ENCODE data around the gene ARHGAP31. TPM values are rescaled to one million over a fixed set of nuclear protein-coding genes. Genes with fewer than 3 reads are reported as not detected.
"Not testable (repeated sequence)": the region's sequence is repeated elsewhere in the genome, so short reads cannot be mapped to it uniquely, and the experiment has no call there.

Gene ARHGAP31
- total RNA-seq, 1 experiment from 2014 or later, result 0.48 TPM

DNA sequence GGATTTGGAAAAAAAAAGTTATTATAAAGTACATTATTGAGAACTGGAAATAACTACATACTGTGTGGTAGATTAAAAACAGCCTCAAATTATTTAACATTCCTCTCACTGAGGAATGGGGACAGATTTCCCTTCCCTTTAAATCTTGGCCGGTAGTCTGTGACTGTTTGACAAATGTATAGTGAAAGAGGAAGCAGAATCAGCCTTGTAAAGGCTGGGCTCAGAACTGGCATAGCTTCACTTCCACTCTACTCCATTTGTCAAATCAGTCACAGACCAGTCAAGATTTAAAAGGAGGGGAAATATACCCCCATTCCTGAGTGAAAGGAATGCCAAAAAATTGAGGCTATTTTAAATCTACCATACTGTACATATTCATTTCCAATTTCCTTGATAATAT, 35.3 kb upstream of the ARHGAP31 start:
- BruUV-seq (replicated peaks), result no TSS peak
- no peak overlapping the region for H3K4me2 ChIP-seq
- no peaks in the 10 kb centered on the region for H3K79me2 ChIP-seq (ENCODE audit: low read depth)
- no peak overlapping the region for H2AFZ ChIP-seq
- H3K4me1 ChIP-seq (replicated peaks; ENCODE audit: insufficient read depth), result peaks cover 19% of the 10 kb centered on the region
- no peaks in the 10 kb centered on the region for H3F3A ChIP-seq (ENCODE audit: insufficient read depth, low read depth)
- H3K9me3 ChIP-seq (ENCODE audit: insufficient read depth, low read depth), result no peaks in the 10 kb centered on the region; the same call in 1 of the 2 replicates
- TF ChIP-seq, protein P1, sequence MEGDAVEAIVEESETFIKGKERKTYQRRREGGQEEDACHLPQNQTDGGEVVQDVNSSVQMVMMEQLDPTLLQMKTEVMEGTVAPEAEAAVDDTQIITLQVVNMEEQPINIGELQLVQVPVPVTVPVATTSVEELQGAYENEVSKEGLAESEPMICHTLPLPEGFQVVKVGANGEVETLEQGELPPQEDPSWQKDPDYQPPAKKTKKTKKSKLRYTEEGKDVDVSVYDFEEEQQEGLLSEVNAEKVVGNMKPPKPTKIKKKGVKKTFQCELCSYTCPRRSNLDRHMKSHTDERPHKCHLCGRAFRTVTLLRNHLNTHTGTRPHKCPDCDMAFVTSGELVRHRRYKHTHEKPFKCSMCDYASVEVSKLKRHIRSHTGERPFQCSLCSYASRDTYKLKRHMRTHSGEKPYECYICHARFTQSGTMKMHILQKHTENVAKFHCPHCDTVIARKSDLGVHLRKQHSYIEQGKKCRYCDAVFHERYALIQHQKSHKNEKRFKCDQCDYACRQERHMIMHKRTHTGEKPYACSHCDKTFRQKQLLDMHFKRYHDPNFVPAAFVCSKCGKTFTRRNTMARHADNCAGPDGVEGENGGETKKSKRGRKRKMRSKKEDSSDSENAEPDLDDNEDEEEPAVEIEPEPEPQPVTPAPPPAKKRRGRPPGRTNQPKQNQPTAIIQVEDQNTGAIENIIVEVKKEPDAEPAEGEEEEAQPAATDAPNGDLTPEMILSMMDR (conservative IDR thresholded peaks at IDR 0.05), result no peak
- no peak for TF ChIP-seq EZH2 (IDR thresholded peaks at IDR 0.05; ENCODE audit: low read depth)
- DNase-seq, result no peak
- H3K36me3 ChIP-seq (ENCODE audit: low read depth), result no peaks in the 10 kb centered on the region
- intact Hi-C loops (cut with micrococcal nuclease; ENCODE audit: unreplicated experiment), result no loop called here
- H3K4me3 ChIP-seq, result no peak overlapping the region
- no peaks in the 10 kb centered on the region for H3K27me3 ChIP-seq (ENCODE audit: insufficient read depth, low read depth)
- CTCF ChIA-PET, result interaction anchor here (1.5 kb wide), 1 partner anchor 18 kb away, joined by 9 read pairs; the partner anchor contains the start of gene B4GALT4
- no peaks in the 10 kb centered on the region; the same call in 1 of the 2 replicates for H3K9me2 ChIP-seq (ENCODE audit: insufficient read depth)
- no peaks in the 10 kb centered on the region for H4K20me1 ChIP-seq (ENCODE audit: insufficient read depth)
- no peak overlapping the region for H3K27ac ChIP-seq
- POLR2A ChIA-PET (ENCODE audit: unreplicated experiment), result interaction anchor here (0.7 kb wide), 1 partner anchor 74 kb away, joined by 3 read pairs; no protein-coding TSS in a partner anchor

GRCh38 chr3:119259821-119260220, 34.4 kb upstream of the ARHGAP31 start:
- H3K4me2 ChIP-seq, result no peak overlapping the region
- intact Hi-C loops (cut with micrococcal nuclease; ENCODE audit: unreplicated experiment), result no loop called here
- BruUV-seq (replicated peaks), result no TSS peak
- H3K36me3 ChIP-seq (ENCODE audit: low read depth), result no peaks in the 10 kb centered on the region
- ChIA-PET POLR2A (ENCODE audit: unreplicated experiment) (no interaction called here), CTCF (no interaction called here)
- H2AFZ ChIP-seq, result no peak overlapping the region
- peaks cover 19% of the 10 kb centered on the region for H3K4me1 ChIP-seq (replicated peaks; ENCODE audit: insufficient read depth)
- H4K20me1 ChIP-seq (ENCODE audit: insufficient read depth), result no peaks in the 10 kb centered on the region
- H3K27me3 ChIP-seq (ENCODE audit: insufficient read depth, low read depth), result no peaks in the 10 kb centered on the region
- TF ChIP-seq, protein P1 (conservative IDR thresholded peaks at IDR 0.05), result no peak
- TF ChIP-seq EZH2 (IDR thresholded peaks at IDR 0.05; ENCODE audit: low read depth), result no peak
- no peaks in the 10 kb centered on the region for H3F3A ChIP-seq (ENCODE audit: insufficient read depth, low read depth)
- no peak overlapping the region for H3K27ac ChIP-seq
- no peak overlapping the region for H3K4me3 ChIP-seq
- no peak for DNase-seq
- no peaks in the 10 kb centered on the region for H3K79me2 ChIP-seq (ENCODE audit: low read depth)
- H3K9me3 ChIP-seq (ENCODE audit: insufficient read depth, low read depth), result no peaks in the 10 kb centered on the region; the same call in 1 of the 2 replicates
- H3K9me2 ChIP-seq (ENCODE audit: insufficient read depth), result no peaks in the 10 kb centered on the region; the same call in 1 of the 2 replicates

DNA sequence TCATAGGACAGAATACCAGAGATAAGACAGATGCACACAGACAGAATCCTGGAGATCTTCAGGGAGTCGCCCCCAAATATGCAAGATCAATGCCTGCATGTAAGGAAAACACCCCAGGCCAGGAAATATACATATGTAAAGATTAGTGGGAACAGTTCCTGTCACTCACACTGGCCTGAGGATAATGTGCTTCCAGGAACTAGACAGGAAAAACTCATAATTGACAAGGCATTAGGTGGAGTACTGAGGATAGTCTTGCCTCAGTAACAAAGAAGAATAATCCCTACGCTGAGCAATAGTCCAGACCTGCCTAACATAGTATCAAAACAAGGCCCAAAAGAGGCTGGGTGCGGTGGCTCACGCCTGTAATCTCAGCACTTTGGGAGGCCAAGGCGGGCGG, 33.1 kb upstream of the ARHGAP31 start:
- Histone ChIP-seq H3K27ac (no peak overlapping the region), H3K36me3 (ENCODE audit: low read depth) (no peaks in the 10 kb centered on the region), H3F3A (ENCODE audit: insufficient read depth, low read depth) (no peaks in the 10 kb centered on the region), H3K4me3 (no peak overlapping the region), H3K4me2 (no peak overlapping the region), H3K9me3 (ENCODE audit: insufficient read depth, low read depth) (no peaks in the 10 kb centered on the region; the same call in 1 of the 2 replicates), H4K20me1 (ENCODE audit: insufficient read depth) (no peaks in the 10 kb centered on the region), H2AFZ (no peak overlapping the region), H3K27me3 (ENCODE audit: insufficient read depth, low read depth) (no peaks in the 10 kb centered on the region), H3K9me2 (ENCODE audit: insufficient read depth) (no peaks in the 10 kb centered on the region; the same call in 1 of the 2 replicates), H3K79me2 (ENCODE audit: low read depth) (no peaks in the 10 kb centered on the region), H3K4me1 (replicated peaks; ENCODE audit: insufficient read depth) (peaks cover 19% of the 10 kb centered on the region)
- CTCF ChIA-PET, result no interaction called here
- intact Hi-C loops (cut with micrococcal nuclease; ENCODE audit: unreplicated experiment), result no loop called here
- no peak for DNase-seq
- no TSS peak for BruUV-seq (replicated peaks)
- TF ChIP-seq EZH2 (IDR thresholded peaks at IDR 0.05; ENCODE audit: low read depth), result no peak
- TF ChIP-seq, protein P1 (conservative IDR thresholded peaks at IDR 0.05), result no peak
- POLR2A ChIA-PET (ENCODE audit: unreplicated experiment), result no interaction called here

DNA sequence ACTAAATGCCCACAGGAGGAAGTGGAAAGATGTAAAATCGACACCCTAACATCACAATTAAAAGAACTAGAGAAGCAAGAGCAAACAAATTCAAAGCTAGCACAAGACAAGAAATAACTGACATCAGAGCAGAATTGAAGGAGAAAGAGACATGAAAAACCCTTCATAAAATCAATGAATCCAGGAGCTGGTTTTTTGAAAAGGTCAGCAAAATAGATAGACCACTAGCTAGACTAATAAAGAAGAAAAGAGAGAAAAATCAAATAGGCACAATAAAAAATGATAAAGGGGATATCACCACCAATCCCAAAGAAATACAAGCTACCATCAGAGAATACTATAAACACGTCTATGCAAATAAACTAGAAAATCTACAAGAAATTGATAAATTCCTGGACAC, 24.0 kb upstream of the ARHGAP31 start:
- H3K27ac ChIP-seq; H3K9me3 ChIP-seq (ENCODE audit: insufficient read depth, low read depth); H3K27me3 ChIP-seq (ENCODE audit: insufficient read depth, low read depth); POLR2A ChIA-PET (ENCODE audit: unreplicated experiment); intact Hi-C loops (cut with micrococcal nuclease; ENCODE audit: unreplicated experiment); H3F3A ChIP-seq (ENCODE audit: insufficient read depth, low read depth); H3K9me2 ChIP-seq (ENCODE audit: insufficient read depth); CTCF ChIA-PET; BruUV-seq (replicated peaks); H2AFZ ChIP-seq; H3K4me3 ChIP-seq; H4K20me1 ChIP-seq (ENCODE audit: insufficient read depth); H3K36me3 ChIP-seq (ENCODE audit: low read depth); H3K4me1 ChIP-seq (replicated peaks; ENCODE audit: insufficient read depth); DNase-seq; H3K4me2 ChIP-seq; H3K79me2 ChIP-seq (ENCODE audit: low read depth): not testable (repeated sequence)
